MCF 10A (cell line): ENCODE measurements around the gene FOXP1. TPM values are rescaled to one million over a fixed set of nuclear protein-coding genes. Genes with fewer than 3 reads are reported as not detected.
A peak's percentile ranks its signal among the peaks of the same experiment; 100 is the strongest.

ENCODE experiments used
- BruUV-seq: library from RNA; stranded (reverse); fragments of 400-500 nt; replicated peaks from 2 replicates; lab custom pipeline; 2021; lab: Mats Ljungman, UMichigan
- CTCF ChIA-PET: fragments of 300-600 bp; sonication (Branson Sonifier 250); formaldehyde crosslinking; extraction: SDS; loops from one replicate; lab custom pipeline; 2021; ENCODE audit warnings: antibody characterized with exemption, inconsistent platforms; lab: Yijun Ruan, JAX
- POLR2A ChIA-PET: fragments of 300-600, 350-650 bp; sonication (Branson Sonifier 250); formaldehyde crosslinking; extraction: SDS; loops from one replicate; lab custom pipeline; 2020; ENCODE audit warnings: antibody characterized with exemption, inconsistent platforms; lab: Yijun Ruan, JAX
- DNase-seq: peaks from one replicate; pipeline ENCODE4 v3.0.0-alpha.2; 2018; ENCODE audit not compliant: unreplicated experiment
- H3K27ac Mint-ChIP-seq: one replicate; pipeline ENCODE4 v1.8.0; 2022; ENCODE audit warnings: mild to moderate bottlenecking, low read depth, mixed read lengths; ENCODE audit not compliant: unreplicated experiment
- H3K27me3 Mint-ChIP-seq: one replicate; pipeline ENCODE4 v1.8.0; 2022; ENCODE audit warnings: mixed read lengths; ENCODE audit not compliant: insufficient read depth, unreplicated experiment
- H3K36me3 Mint-ChIP-seq: one replicate; pipeline ENCODE4 v1.8.0; 2022; ENCODE audit warnings: mild to moderate bottlenecking, moderate library complexity, mixed read lengths; ENCODE audit not compliant: insufficient read depth, unreplicated experiment
- H3K4me1 Mint-ChIP-seq: one replicate; pipeline ENCODE4 v1.8.0; 2022; ENCODE audit warnings: mixed read lengths; ENCODE audit not compliant: insufficient read depth, unreplicated experiment
- H3K4me3 Mint-ChIP-seq: one replicate; pipeline ENCODE4 v1.8.0; 2022; ENCODE audit warnings: mild to moderate bottlenecking, moderate library complexity, mixed read lengths; ENCODE audit not compliant: unreplicated experiment
- H3K9me3 Mint-ChIP-seq: one replicate; pipeline ENCODE4 v1.8.0; 2022; ENCODE audit warnings: mixed read lengths; ENCODE audit not compliant: unreplicated experiment
- intact Hi-C: fragments of 100-400 bp; cut with micrococcal nuclease; formaldehyde crosslinking; loops from 2 replicates; pipeline ENCODE4 v1.14.1; 2022
- total RNA-seq: library from RNA; stranded (reverse); gene quantifications from 2 replicates; pipeline ENCODE4 v1.2.3, GENCODE V29; 2022
- TF ChIP-seq, protein P1 (sequence below): fragments of 200-600 bp; IDR thresholded peaks from one replicate; pipeline ENCODE4 v1.8.0; 2022; ENCODE audit warnings: antibody characterized with exemption, mild to moderate bottlenecking; ENCODE audit not compliant: unreplicated experiment

FOXP1 gene
- total RNA-seq, 1 experiment from 2014 or later, result 49.0 TPM

DNA sequence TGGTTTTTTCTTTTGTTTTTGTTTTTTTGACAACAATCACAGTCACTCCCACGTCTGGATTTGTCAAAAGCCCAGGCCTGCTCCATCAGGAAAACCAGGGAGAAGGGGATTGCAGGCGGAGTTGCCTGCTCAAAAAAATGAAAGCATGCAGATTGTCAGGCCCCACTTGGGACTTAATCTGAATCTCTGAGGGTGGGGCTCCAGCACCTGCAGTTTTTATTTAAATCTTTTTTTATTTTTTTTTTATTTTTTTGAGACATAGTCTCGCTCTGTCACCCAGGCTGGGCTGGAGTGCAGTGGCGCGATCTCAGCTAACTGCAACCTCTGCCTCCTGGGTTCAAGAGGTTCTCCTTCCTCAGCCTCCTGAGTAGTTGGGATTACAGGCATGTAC, 140.9 kb downstream of the FOXP1 start:
- H3K36me3 Mint-ChIP-seq, result peaks cover 8% of the 10 kb centered on the region
- no peak overlapping the region for H3K4me3 Mint-ChIP-seq
- H3K27me3 Mint-ChIP-seq, result no peaks in the 10 kb centered on the region
- BruUV-seq, result no TSS peak
- CTCF ChIA-PET, result interaction anchor here (0.6 to 0.7 kb wide), 3 partner anchors 9 to 239 kb away, joined by 3 read pairs; no protein-coding TSS in a partner anchor
- POLR2A ChIA-PET, result interaction anchor here (0.5 to 2.1 kb wide), 2 partner anchors 53 to 535 kb away, joined by 3 to 12 read pairs; no protein-coding TSS in a partner anchor
- intact Hi-C loops, result no loop called here
- H3K9me3 Mint-ChIP-seq, result no peaks in the 10 kb centered on the region
- no peak for DNase-seq
- TF ChIP-seq, protein P1, sequence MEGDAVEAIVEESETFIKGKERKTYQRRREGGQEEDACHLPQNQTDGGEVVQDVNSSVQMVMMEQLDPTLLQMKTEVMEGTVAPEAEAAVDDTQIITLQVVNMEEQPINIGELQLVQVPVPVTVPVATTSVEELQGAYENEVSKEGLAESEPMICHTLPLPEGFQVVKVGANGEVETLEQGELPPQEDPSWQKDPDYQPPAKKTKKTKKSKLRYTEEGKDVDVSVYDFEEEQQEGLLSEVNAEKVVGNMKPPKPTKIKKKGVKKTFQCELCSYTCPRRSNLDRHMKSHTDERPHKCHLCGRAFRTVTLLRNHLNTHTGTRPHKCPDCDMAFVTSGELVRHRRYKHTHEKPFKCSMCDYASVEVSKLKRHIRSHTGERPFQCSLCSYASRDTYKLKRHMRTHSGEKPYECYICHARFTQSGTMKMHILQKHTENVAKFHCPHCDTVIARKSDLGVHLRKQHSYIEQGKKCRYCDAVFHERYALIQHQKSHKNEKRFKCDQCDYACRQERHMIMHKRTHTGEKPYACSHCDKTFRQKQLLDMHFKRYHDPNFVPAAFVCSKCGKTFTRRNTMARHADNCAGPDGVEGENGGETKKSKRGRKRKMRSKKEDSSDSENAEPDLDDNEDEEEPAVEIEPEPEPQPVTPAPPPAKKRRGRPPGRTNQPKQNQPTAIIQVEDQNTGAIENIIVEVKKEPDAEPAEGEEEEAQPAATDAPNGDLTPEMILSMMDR, result no peak
- H3K27ac Mint-ChIP-seq, result peak overlapping the region; percentile 44
- H3K4me1 Mint-ChIP-seq, result peaks cover 63% of the 10 kb centered on the region

- Mint-ChIP-seq H3K4me1 (peaks cover 61% of the 10 kb centered on the region), H3K27ac (peak overlapping the region; percentile 44), H3K36me3 (peaks cover 11% of the 10 kb centered on the region), H3K9me3 (no peaks in the 10 kb centered on the region), H3K4me3 (no peak overlapping the region), H3K27me3 (no peaks in the 10 kb centered on the region)
- ChIA-PET CTCF (interaction anchor here (0.6 to 0.7 kb wide), 3 partner anchors 10 to 239 kb away, joined by 3 read pairs; no protein-coding TSS in a partner anchor), POLR2A (interaction anchor here (0.5 kb wide), 1 partner anchor 535 kb away, joined by 3 read pairs; no protein-coding TSS in a partner anchor)
- TF ChIP-seq, protein P1, result no peak
- intact Hi-C loops, result no loop called here
- no peak for DNase-seq
- BruUV-seq, result no TSS peak
Observed at GRCh38 chr3:71441925-71442651, 141.4 kb downstream of the FOXP1 start.

DNA sequence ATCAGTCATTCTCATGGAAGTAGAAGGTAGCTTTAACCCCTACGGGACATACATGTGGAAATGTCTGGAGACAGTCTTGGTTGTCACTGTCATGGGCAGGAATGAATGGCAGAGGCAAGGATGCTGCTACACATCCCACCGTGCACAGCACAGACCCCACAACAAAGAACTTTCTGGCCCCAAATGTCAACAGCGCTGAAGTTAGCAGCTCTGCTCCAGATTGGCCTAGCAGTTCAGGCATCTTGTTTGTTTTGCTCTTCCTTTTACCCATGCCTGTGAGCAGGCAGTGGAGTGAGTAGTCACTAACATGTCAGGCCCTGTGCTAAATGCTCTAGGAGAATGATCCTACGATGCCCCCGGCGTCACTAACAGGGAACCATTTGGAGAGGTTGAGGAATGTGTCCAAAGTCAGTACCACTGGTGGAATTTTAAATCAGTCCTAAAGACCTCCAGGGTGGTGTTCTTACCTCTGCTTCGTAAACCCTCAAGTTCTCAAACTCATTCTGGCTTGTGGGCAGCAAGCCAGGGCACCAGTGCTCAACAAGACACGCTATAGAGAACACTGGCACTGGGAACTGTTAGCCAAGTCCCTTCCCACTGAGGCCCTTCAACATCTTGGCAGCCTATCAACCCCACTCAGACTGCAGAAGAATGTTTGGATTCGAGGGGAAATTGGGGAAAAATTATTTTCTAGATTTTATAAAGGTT, 142.2 kb downstream of the FOXP1 start:
- H3K36me3 Mint-ChIP-seq, result peaks cover 11% of the 10 kb centered on the region
- POLR2A ChIA-PET, result interaction anchor here (1.2 to 1.7 kb wide), 2 partner anchors 12 to 13 kb away, joined by 4 read pairs; no protein-coding TSS in a partner anchor
- H3K9me3 Mint-ChIP-seq, result no peaks in the 10 kb centered on the region
- intact Hi-C loops, result no loop called here
- peak overlapping the region; percentile 44 for H3K27ac Mint-ChIP-seq
- CTCF ChIA-PET, result interaction anchor here (0.6 kb wide), 2 partner anchors 131 to 161 kb away, joined by 3 read pairs; no protein-coding TSS in a partner anchor
- H3K27me3 Mint-ChIP-seq, result no peaks in the 10 kb centered on the region
- BruUV-seq, result no TSS peak
- peak; percentile 30 for DNase-seq
- TF ChIP-seq, protein P1, result no peak
- H3K4me3 Mint-ChIP-seq, result no peak overlapping the region
- peaks cover 56% of the 10 kb centered on the region for H3K4me1 Mint-ChIP-seq

DNA sequence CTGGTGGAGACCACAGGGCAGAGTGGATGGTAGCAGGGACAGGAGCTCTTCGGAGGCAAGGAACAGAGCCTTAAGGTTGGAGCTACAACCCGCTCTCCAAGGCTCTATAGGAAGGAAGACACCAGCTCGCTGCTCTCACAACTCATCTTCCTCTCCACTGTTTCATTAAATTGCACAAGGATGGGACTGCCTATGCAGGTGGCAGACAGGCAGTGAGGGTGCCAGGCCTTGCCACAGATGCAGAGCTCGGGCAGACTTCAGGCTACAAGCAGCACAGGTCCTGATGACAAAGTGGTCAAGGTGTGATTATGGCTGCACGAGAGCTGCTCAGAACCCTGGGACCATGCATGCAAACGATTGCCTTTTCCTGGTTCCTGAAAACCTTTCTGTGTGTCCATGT, 144.6 kb downstream of the FOXP1 start:
- TF ChIP-seq, protein P1, result no peak
- CTCF ChIA-PET, result interaction anchor here (0.6 kb wide), 1 partner anchor 165 kb away, joined by 3 read pairs; no protein-coding TSS in a partner anchor
- no TSS peak for BruUV-seq
- H3K9me3 Mint-ChIP-seq, result no peaks in the 10 kb centered on the region
- no peak overlapping the region for H3K4me3 Mint-ChIP-seq
- intact Hi-C loops, result no loop called here
- H3K4me1 Mint-ChIP-seq, result peaks cover 41% of the 10 kb centered on the region
- no peaks in the 10 kb centered on the region for H3K27me3 Mint-ChIP-seq
- H3K36me3 Mint-ChIP-seq, result peaks cover 13% of the 10 kb centered on the region
- H3K27ac Mint-ChIP-seq, result peak overlapping the region; percentile 55
- POLR2A ChIA-PET, result interaction anchor here (0.6 kb wide), 2 partner anchors 139 to 730 kb away, joined by 3 to 4 read pairs; no protein-coding TSS in a partner anchor
- DNase-seq, result no peak
